GM23338 (cell line): ENCODE measurements around the gene BRINP2.

Source experiments
- CREB1 ChIP-seq: fragments of 250-450 bp; sonication (Bioruptor Pico); IDR thresholded peaks from 2 replicates; pipeline ENCODE4 v1.5.0; 2020; ENCODE audit warnings: low read depth, mild to moderate bottlenecking, moderate library complexity
- EZH2 ChIP-seq: fragments of 200-600 bp; sonication (generic); IDR thresholded peaks from one replicate; pipeline ENCODE4 v1.8.0; 2017; ENCODE audit warnings: antibody characterized with exemption, mild to moderate bottlenecking, low read depth; ENCODE audit not compliant: unreplicated experiment
- JUNB ChIP-seq: IDR thresholded peaks from one replicate; pipeline ENCODE4 v1.6.1; 2016; ENCODE audit warnings: antibody characterized with exemption; ENCODE audit not compliant: unreplicated experiment
- POLR2AphosphoS5 ChIP-seq: IDR thresholded peaks from 2 replicates; pipeline ENCODE4 v1.6.1; 2016; ENCODE audit warnings: antibody characterized with exemption, low read depth
- TF ChIP-seq, protein P1 (sequence below), 2 experiments: fragments of 200-600 bp in 1 of 2; sonication (generic) in 1 of 2; conservative IDR thresholded peaks; 2 replicates each; pipeline versions ENCODE4 v1.5.1 to v1.6.1; 2016 to 2017; ENCODE audit warnings: antibody characterized with exemption in 2 of 2, low read depth in 2 of 2, mild to moderate bottlenecking in 2 of 2, moderate library complexity in 1 of 2
- TF ChIP-seq, protein P2 (sequence below): IDR thresholded peaks from 2 replicates; pipeline ENCODE4 v1.6.1; 2016; ENCODE audit warnings: antibody characterized with exemption

DNA sequence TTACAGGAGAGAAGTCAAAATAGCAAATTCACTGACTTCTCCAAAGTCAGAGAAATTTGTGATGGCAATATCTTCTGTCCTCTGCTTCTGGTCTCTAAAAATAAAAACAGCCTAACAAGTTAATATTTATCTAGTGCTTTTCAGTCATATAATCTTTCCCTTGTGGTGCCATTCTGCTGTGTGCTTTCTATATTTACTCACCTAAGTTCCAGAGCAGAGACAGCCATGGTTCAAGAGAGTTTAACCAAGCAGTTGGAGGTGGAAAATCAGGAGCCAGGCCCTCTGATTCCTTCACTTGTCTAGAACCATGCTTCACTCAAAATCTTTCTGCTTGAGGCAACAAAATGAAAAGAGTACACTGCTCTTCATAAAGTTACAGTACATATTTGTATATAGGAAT, 39.3 kb downstream of the BRINP2 start:
- TF ChIP-seq EZH2 (no peak), CREB1 (CRISPR knock-in tag) (no peak), POLR2AphosphoS5 (no peak), JUNB (no peak)
- TF ChIP-seq, protein P1, sequence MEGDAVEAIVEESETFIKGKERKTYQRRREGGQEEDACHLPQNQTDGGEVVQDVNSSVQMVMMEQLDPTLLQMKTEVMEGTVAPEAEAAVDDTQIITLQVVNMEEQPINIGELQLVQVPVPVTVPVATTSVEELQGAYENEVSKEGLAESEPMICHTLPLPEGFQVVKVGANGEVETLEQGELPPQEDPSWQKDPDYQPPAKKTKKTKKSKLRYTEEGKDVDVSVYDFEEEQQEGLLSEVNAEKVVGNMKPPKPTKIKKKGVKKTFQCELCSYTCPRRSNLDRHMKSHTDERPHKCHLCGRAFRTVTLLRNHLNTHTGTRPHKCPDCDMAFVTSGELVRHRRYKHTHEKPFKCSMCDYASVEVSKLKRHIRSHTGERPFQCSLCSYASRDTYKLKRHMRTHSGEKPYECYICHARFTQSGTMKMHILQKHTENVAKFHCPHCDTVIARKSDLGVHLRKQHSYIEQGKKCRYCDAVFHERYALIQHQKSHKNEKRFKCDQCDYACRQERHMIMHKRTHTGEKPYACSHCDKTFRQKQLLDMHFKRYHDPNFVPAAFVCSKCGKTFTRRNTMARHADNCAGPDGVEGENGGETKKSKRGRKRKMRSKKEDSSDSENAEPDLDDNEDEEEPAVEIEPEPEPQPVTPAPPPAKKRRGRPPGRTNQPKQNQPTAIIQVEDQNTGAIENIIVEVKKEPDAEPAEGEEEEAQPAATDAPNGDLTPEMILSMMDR (conservative IDR thresholded peaks at IDR 0.05; ENCODE audit: low read depth in 2 of 2), result no peak
- TF ChIP-seq, protein P2, sequence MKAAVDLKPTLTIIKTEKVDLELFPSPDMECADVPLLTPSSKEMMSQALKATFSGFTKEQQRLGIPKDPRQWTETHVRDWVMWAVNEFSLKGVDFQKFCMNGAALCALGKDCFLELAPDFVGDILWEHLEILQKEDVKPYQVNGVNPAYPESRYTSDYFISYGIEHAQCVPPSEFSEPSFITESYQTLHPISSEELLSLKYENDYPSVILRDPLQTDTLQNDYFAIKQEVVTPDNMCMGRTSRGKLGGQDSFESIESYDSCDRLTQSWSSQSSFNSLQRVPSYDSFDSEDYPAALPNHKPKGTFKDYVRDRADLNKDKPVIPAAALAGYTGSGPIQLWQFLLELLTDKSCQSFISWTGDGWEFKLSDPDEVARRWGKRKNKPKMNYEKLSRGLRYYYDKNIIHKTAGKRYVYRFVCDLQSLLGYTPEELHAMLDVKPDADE, result no peak
